Activated gamma-delta T cell treated with anti-CD3 and anti-CD28 coated beads, Interleukin-2, amount 50 U/mL, for 16 hours (primary cell): ENCODE data around the gene SLC25A23.

Experiments used
- DNase-seq: peaks from one replicate; pipeline ENCODE4 v3.0.0-alpha.2; 2020; ENCODE audit warnings: low read depth

SLC25A23 gene

GRCh38 chr19:6424939-6425731 is 34.5 kb downstream of the SLC25A23 start:
- DNase-seq, result peak; percentile 98

GRCh38 chr19:6424195-6424938 is 35.2 kb downstream of the SLC25A23 start, which contains the start of gene KHSRP:
TSS of gene KHSRP (minus strand) at chr19:6424811. CDS start at chr19:6424701, 110 bp downstream.
- no peak for DNase-seq

- no peak for DNase-seq
Observed at GRCh38 chr19:6423499-6424194, 35.9 kb downstream of the SLC25A23 start.

GRCh38 chr19:6421075-6422014 is 38.2 kb downstream of the SLC25A23 start:
- DNase-seq, result no peak

GRCh38 chr19:6418562-6418932 is 41.0 kb downstream of the SLC25A23 start:
- DNase-seq, result no peak

- no peak for DNase-seq
Observed at GRCh38 chr19:6417713-6418561, 41.7 kb downstream of the SLC25A23 start.

- DNase-seq, result no peak
Observed at GRCh38 chr19:6416658-6417405, 42.8 kb downstream of the SLC25A23 start.

GRCh38 chr19:6415591-6416190 is 43.9 kb downstream of the SLC25A23 start:
- DNase-seq, result no peak

- DNase-seq, result no peak
Observed at GRCh38 chr19:6414793-6415590, 44.6 kb downstream of the SLC25A23 start.

- DNase-seq, result no peak
Observed at GRCh38 chr19:6413721-6414643, 45.6 kb downstream of the SLC25A23 start.

GRCh38 chr19:6413291-6413690 is 46.3 kb downstream of the SLC25A23 start:
- no peak for DNase-seq

GRCh38 chr19:6412447-6413091 is 47.0 kb downstream of the SLC25A23 start:
- no peak for DNase-seq

GRCh38 chr19:6412061-6412446 is 47.5 kb downstream of the SLC25A23 start:
- no peak for DNase-seq

GRCh38 chr19:6409346-6409745 is 50.2 kb downstream of the SLC25A23 start:
- no peak for DNase-seq

- no peak for DNase-seq
Observed at GRCh38 chr19:6406401-6406800, 53.2 kb downstream of the SLC25A23 start.

- DNase-seq, result no peak
Observed at GRCh38 chr19:6402837-6403608, 56.6 kb downstream of the SLC25A23 start.
